Activated T-cell treated with anti-CD3 and anti-CD28 coated beads, Interleukin-2, amount 50 U/mL, for 24 hours (primary cell): ENCODE results near the gene CACNA2D3.

Experiments
- DNase-seq: peaks from one replicate; pipeline ENCODE4 v3.0.0-alpha.2; 2020
- H3K27ac Mint-ChIP-seq: 2 replicates; pipeline ENCODE4 v1.8.0; 2020; ENCODE audit warnings: mild to moderate bottlenecking, mixed read lengths
- H3K27me3 Mint-ChIP-seq: 2 replicates; pipeline ENCODE4 v1.8.0; 2020; ENCODE audit warnings: mixed read lengths
- H3K36me3 Mint-ChIP-seq: 2 replicates; pipeline ENCODE4 v1.8.0; 2020; ENCODE audit warnings: low read depth, mixed read lengths
- H3K4me1 Mint-ChIP-seq: 2 replicates; pipeline ENCODE4 v1.8.0; 2020; ENCODE audit warnings: low read depth, mixed read lengths
- H3K4me3 Mint-ChIP-seq: 2 replicates; pipeline ENCODE4 v1.8.0; 2020; ENCODE audit warnings: mild to moderate bottlenecking, moderate library complexity, mixed read lengths
- H3K9me3 Mint-ChIP-seq: 2 replicates; pipeline ENCODE4 v1.8.0; 2020; ENCODE audit warnings: mixed read lengths

The CACNA2D3 gene

GRCh38 chr3:54790051-54790450 lies 667.7 kb downstream of the CACNA2D3 start:
- H3K27ac Mint-ChIP-seq: no peak overlapping the region
- H3K4me1 Mint-ChIP-seq: no peaks in the 10 kb centered on the region
- no peak overlapping the region for H3K4me3 Mint-ChIP-seq
- no peaks in the 10 kb centered on the region for H3K9me3 Mint-ChIP-seq
- DNase-seq: no peak
- H3K36me3 Mint-ChIP-seq: no peaks in the 10 kb centered on the region
- H3K27me3 Mint-ChIP-seq: no peaks in the 10 kb centered on the region

- no peaks in the 10 kb centered on the region for H3K9me3 Mint-ChIP-seq
- H3K27ac Mint-ChIP-seq: no peak overlapping the region
- H3K4me1 Mint-ChIP-seq: no peaks in the 10 kb centered on the region
- no peaks in the 10 kb centered on the region for H3K27me3 Mint-ChIP-seq
- DNase-seq: no peak
- H3K36me3 Mint-ChIP-seq: no peaks in the 10 kb centered on the region
- H3K4me3 Mint-ChIP-seq: no peak overlapping the region
Observed at GRCh38 chr3:54791501-54792156, 669.3 kb downstream of the CACNA2D3 start.

GRCh38 chr3:54792584-54792983 lies 670.2 kb downstream of the CACNA2D3 start:
- H3K36me3 Mint-ChIP-seq: no peaks in the 10 kb centered on the region
- no peaks in the 10 kb centered on the region for H3K4me1 Mint-ChIP-seq
- no peak for DNase-seq
- H3K4me3 Mint-ChIP-seq: no peak overlapping the region
- H3K9me3 Mint-ChIP-seq: no peaks in the 10 kb centered on the region
- H3K27me3 Mint-ChIP-seq: no peaks in the 10 kb centered on the region
- H3K27ac Mint-ChIP-seq: no peak overlapping the region

- DNase-seq: no peak
- Mint-ChIP-seq H3K9me3 (no peaks in the 10 kb centered on the region), H3K4me3 (no peak overlapping the region), H3K4me1 (no peaks in the 10 kb centered on the region), H3K27me3 (no peaks in the 10 kb centered on the region), H3K27ac (no peak overlapping the region), H3K36me3 (no peaks in the 10 kb centered on the region)
Observed at GRCh38 chr3:54793171-54793570, 670.8 kb downstream of the CACNA2D3 start.

GRCh38 chr3:54797111-54797510 lies 674.8 kb downstream of the CACNA2D3 start:
- Mint-ChIP-seq H3K27ac (no peak overlapping the region), H3K27me3 (no peaks in the 10 kb centered on the region), H3K36me3 (no peaks in the 10 kb centered on the region), H3K4me1 (no peaks in the 10 kb centered on the region), H3K4me3 (no peak overlapping the region), H3K9me3 (peaks cover 2% of the 10 kb centered on the region)
- no peak for DNase-seq

- Mint-ChIP-seq H3K9me3 (peaks cover 2% of the 10 kb centered on the region), H3K27ac (no peak overlapping the region), H3K4me1 (no peaks in the 10 kb centered on the region), H3K4me3 (no peak overlapping the region), H3K27me3 (no peaks in the 10 kb centered on the region), H3K36me3 (no peaks in the 10 kb centered on the region)
- no peak for DNase-seq
Observed at GRCh38 chr3:54800478-54800877, 678.1 kb downstream of the CACNA2D3 start.

- no peak for DNase-seq
- H3K4me1 Mint-ChIP-seq: no peaks in the 10 kb centered on the region
- no peaks in the 10 kb centered on the region for H3K36me3 Mint-ChIP-seq
- no peak overlapping the region for H3K27ac Mint-ChIP-seq
- no peaks in the 10 kb centered on the region for H3K27me3 Mint-ChIP-seq
- H3K9me3 Mint-ChIP-seq: peaks cover 3% of the 10 kb centered on the region
- no peak overlapping the region for H3K4me3 Mint-ChIP-seq
Observed at GRCh38 chr3:54801977-54802376, 679.6 kb downstream of the CACNA2D3 start.

GRCh38 chr3:54810401-54810800 lies 688.0 kb downstream of the CACNA2D3 start:
- no peak for DNase-seq
- H3K27ac Mint-ChIP-seq: no peak overlapping the region
- H3K9me3 Mint-ChIP-seq: peaks cover 14% of the 10 kb centered on the region
- H3K36me3 Mint-ChIP-seq: no peaks in the 10 kb centered on the region
- no peaks in the 10 kb centered on the region for H3K27me3 Mint-ChIP-seq
- no peak overlapping the region for H3K4me3 Mint-ChIP-seq
- no peaks in the 10 kb centered on the region for H3K4me1 Mint-ChIP-seq

GRCh38 chr3:54814224-54814623 lies 691.9 kb downstream of the CACNA2D3 start:
- Mint-ChIP-seq H3K36me3 (no peaks in the 10 kb centered on the region), H3K9me3 (peaks cover 6% of the 10 kb centered on the region), H3K27me3 (no peaks in the 10 kb centered on the region), H3K4me3 (no peak overlapping the region), H3K4me1 (no peaks in the 10 kb centered on the region), H3K27ac (no peak overlapping the region)
- no peak for DNase-seq

GRCh38 chr3:54817628-54818027 lies 695.3 kb downstream of the CACNA2D3 start:
- Mint-ChIP-seq H3K27me3 (no peaks in the 10 kb centered on the region), H3K27ac (no peak overlapping the region), H3K4me1 (no peaks in the 10 kb centered on the region), H3K36me3 (no peaks in the 10 kb centered on the region), H3K9me3 (no peaks in the 10 kb centered on the region), H3K4me3 (no peak overlapping the region)
- DNase-seq: no peak

GRCh38 chr3:54818486-54818885 lies 696.1 kb downstream of the CACNA2D3 start:
- H3K4me3 Mint-ChIP-seq: no peak overlapping the region
- H3K36me3 Mint-ChIP-seq: no peaks in the 10 kb centered on the region
- no peaks in the 10 kb centered on the region for H3K4me1 Mint-ChIP-seq
- no peak for DNase-seq
- H3K27me3 Mint-ChIP-seq: no peaks in the 10 kb centered on the region
- H3K27ac Mint-ChIP-seq: no peak overlapping the region
- H3K9me3 Mint-ChIP-seq: no peaks in the 10 kb centered on the region

- Mint-ChIP-seq H3K9me3 (no peaks in the 10 kb centered on the region), H3K27ac (no peak overlapping the region), H3K36me3 (no peaks in the 10 kb centered on the region)
Observed at GRCh38 chr3:54818942-54819341, 696.6 kb downstream of the CACNA2D3 start.

GRCh38 chr3:54819946-54820345 lies 697.6 kb downstream of the CACNA2D3 start:
- no peaks in the 10 kb centered on the region for H3K27me3 Mint-ChIP-seq
- no peak overlapping the region for H3K4me3 Mint-ChIP-seq
- no peaks in the 10 kb centered on the region for H3K4me1 Mint-ChIP-seq
- DNase-seq: no peak
- H3K27ac Mint-ChIP-seq: no peak overlapping the region
- no peaks in the 10 kb centered on the region for H3K9me3 Mint-ChIP-seq
- no peaks in the 10 kb centered on the region for H3K36me3 Mint-ChIP-seq

More at GRCh38 chr3:54818942-54819341, 696.6 kb downstream of the CACNA2D3 start:
- H3K4me1 Mint-ChIP-seq: no peaks in the 10 kb centered on the region
- DNase-seq: no peak
- no peaks in the 10 kb centered on the region for H3K27me3 Mint-ChIP-seq
- no peak overlapping the region for H3K4me3 Mint-ChIP-seq

GRCh38 chr3:54822206-54822605 lies 699.9 kb downstream of the CACNA2D3 start:
- H3K4me3 Mint-ChIP-seq: no peak overlapping the region
- no peaks in the 10 kb centered on the region for H3K4me1 Mint-ChIP-seq
- H3K27me3 Mint-ChIP-seq: no peaks in the 10 kb centered on the region
- no peaks in the 10 kb centered on the region for H3K9me3 Mint-ChIP-seq
- no peak for DNase-seq
- no peaks in the 10 kb centered on the region for H3K36me3 Mint-ChIP-seq
- no peak overlapping the region for H3K27ac Mint-ChIP-seq

- Mint-ChIP-seq H3K9me3 (no peaks in the 10 kb centered on the region), H3K4me3 (no peak overlapping the region), H3K27me3 (no peaks in the 10 kb centered on the region), H3K36me3 (no peaks in the 10 kb centered on the region), H3K27ac (no peak overlapping the region), H3K4me1 (no peaks in the 10 kb centered on the region)
- DNase-seq: no peak
Observed at GRCh38 chr3:54826251-54826691, 703.9 kb downstream of the CACNA2D3 start.
